K562 (cell line): Measurements from ENCODE around the gene FUT8.

Experiments used
- BMI1 ChIP-seq: fragments of 150-350 bp; IDR thresholded peaks from 2 replicates; pipeline ENCODE4 v1.6.1; 2014; ENCODE audit warnings: low read length
- EZH2 ChIP-seq: IDR thresholded peaks from 2 replicates; pipeline ENCODE4 v1.6.1; 2012; ENCODE audit warnings: low read depth, mild to moderate bottlenecking, inconsistent platforms, low read length, borderline replicate concordance
- JUNB ChIP-seq: fragments of 450-650 bp; formaldehyde crosslinking; conservative IDR thresholded peaks from 2 replicates; pipeline ENCODE4 v1.4.0; 2020; ENCODE audit warnings: mild to moderate bottlenecking
- KAT2B ChIP-seq: IDR thresholded peaks from one replicate; pipeline ENCODE4 v1.6.1; 2012; ENCODE audit warnings: low read depth, mild to moderate bottlenecking, control low read depth, inconsistent platforms, low read length, moderate library complexity
- LARP7 ChIP-seq: fragments of 450-650 bp; IDR thresholded peaks from 2 replicates; pipeline ENCODE4 v1.6.1; 2016
- SIX5 ChIP-seq, 2 experiments: IDR thresholded peaks; 2 replicates each; pipeline ENCODE4 v1.6.1; 2011; ENCODE audit warnings: low read length in 2 of 2, borderline replicate concordance in 1 of 2, low read depth in 1 of 2, mild to moderate bottlenecking in 1 of 2, moderate library complexity in 1 of 2; ENCODE audit not compliant: insufficient read depth in 1 of 2
- ZNF785 ChIP-seq: fragments of 250-450 bp; sonication (Bioruptor Pico); IDR thresholded peaks from 2 replicates; pipeline ENCODE4 v1.4.0; 2020; ENCODE audit warnings: mild to moderate bottlenecking
- TF ChIP-seq, protein P1 (sequence below): fragments of 150-350 bp; conservative IDR thresholded peaks from 2 replicates; pipeline ENCODE4 v1.6.1; 2014; ENCODE audit warnings: low read length
- TF ChIP-seq, protein P2 (sequence below): sonication (generic); formaldehyde crosslinking; IDR thresholded peaks from 2 replicates; pipeline ENCODE4 v1.4.0; 2020; ENCODE audit warnings: mild to moderate bottlenecking, missing genetic modification reagents

DNA sequence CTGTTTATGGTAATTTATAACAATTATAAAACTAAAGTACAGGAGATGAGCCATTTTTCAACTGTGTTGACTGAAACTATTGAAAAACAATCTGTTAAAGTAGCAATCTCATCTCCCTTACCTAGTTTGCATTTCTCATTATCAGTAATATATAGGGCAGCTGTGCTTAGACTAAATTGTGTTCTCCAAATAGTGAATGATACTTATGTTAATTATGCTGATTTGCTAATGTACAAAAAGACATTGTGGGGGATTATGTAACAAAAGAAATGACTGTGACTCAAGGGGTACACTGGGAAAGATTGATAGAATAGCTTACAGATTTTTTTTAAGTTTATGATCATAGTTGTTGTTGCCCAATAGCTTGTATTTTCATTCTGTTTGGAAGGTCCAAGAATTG, 207.7 kb downstream of the FUT8 start:
- TF ChIP-seq SIX5 (IDR thresholded peaks at IDR 0.05; ENCODE audit: borderline replicate concordance in 1 of 2, insufficient read depth in 1 of 2, low read depth in 1 of 2, low read length in 2 of 2) (no peak), BMI1 (no peak), EZH2 (no peak), KAT2B (no peak), ZNF785 (CRISPR knock-in tag) (no peak), JUNB (CRISPR knock-in tag) (no peak), LARP7 (no peak)
- TF ChIP-seq, protein P1, sequence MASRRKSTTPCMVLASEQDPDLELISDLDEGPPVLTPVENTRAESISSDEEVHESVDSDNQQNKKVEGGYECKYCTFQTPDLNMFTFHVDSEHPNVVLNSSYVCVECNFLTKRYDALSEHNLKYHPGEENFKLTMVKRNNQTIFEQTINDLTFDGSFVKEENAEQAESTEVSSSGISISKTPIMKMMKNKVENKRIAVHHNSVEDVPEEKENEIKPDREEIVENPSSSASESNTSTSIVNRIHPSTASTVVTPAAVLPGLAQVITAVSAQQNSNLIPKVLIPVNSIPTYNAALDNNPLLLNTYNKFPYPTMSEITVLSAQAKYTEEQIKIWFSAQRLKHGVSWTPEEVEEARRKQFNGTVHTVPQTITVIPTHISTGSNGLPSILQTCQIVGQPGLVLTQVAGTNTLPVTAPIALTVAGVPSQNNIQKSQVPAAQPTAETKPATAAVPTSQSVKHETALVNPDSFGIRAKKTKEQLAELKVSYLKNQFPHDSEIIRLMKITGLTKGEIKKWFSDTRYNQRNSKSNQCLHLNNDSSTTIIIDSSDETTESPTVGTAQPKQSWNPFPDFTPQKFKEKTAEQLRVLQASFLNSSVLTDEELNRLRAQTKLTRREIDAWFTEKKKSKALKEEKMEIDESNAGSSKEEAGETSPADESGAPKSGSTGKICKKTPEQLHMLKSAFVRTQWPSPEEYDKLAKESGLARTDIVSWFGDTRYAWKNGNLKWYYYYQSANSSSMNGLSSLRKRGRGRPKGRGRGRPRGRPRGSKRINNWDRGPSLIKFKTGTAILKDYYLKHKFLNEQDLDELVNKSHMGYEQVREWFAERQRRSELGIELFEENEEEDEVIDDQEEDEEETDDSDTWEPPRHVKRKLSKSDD = no peak
- TF ChIP-seq, protein P2, sequence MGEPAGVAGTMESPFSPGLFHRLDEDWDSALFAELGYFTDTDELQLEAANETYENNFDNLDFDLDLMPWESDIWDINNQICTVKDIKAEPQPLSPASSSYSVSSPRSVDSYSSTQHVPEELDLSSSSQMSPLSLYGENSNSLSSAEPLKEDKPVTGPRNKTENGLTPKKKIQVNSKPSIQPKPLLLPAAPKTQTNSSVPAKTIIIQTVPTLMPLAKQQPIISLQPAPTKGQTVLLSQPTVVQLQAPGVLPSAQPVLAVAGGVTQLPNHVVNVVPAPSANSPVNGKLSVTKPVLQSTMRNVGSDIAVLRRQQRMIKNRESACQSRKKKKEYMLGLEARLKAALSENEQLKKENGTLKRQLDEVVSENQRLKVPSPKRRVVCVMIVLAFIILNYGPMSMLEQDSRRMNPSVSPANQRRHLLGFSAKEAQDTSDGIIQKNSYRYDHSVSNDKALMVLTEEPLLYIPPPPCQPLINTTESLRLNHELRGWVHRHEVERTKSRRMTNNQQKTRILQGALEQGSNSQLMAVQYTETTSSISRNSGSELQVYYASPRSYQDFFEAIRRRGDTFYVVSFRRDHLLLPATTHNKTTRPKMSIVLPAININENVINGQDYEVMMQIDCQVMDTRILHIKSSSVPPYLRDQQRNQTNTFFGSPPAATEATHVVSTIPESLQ = no peak
